Stimulated activated naive CD8-positive, alpha-beta T cell treated with anti-CD3 and anti-CD28 coated beads, Interleukin-15, amount 100 ng/mL, for 72 hours (primary cell): Measurements from ENCODE around the gene PRAMEF11.
"Not testable (repeated sequence)": the region's sequence is repeated elsewhere in the genome, so short reads cannot be mapped to it uniquely, and the experiment has no call there.

Source experiments
- ATAC-seq: fragments of 150-1000 bp; cut with Tn5 transposase; 2 replicates; pipeline ENCODE4 v1.10.0; 2021; ENCODE audit warnings: mild to moderate bottlenecking, moderate library complexity
- DNase-seq, 2 donors: peaks; one replicate each; pipeline ENCODE4 v3.0.0; 2021 to 2022
- H3K27ac Mint-ChIP-seq, 2 donors: one replicate each; pipeline ENCODE4 v1.8.0; 2022; ENCODE audit warnings: mild to moderate bottlenecking in 2 of 2, mixed read lengths in 2 of 2, moderate library complexity in 2 of 2
- H3K27me3 Mint-ChIP-seq: one replicate; pipeline ENCODE4 v1.8.0; 2022; ENCODE audit warnings: mixed read lengths
- H3K4me1 Mint-ChIP-seq: one replicate; pipeline ENCODE4 v1.8.0; 2022; ENCODE audit warnings: mild to moderate bottlenecking, mixed read lengths
- H3K4me3 Mint-ChIP-seq, 2 donors: one replicate each; pipeline ENCODE4 v1.8.0; 2022; ENCODE audit warnings: mild to moderate bottlenecking in 2 of 2, mixed read lengths in 2 of 2, moderate library complexity in 1 of 2
- H3K9me3 Mint-ChIP-seq, 2 donors: one replicate each; pipeline ENCODE4 v1.8.0; 2022; ENCODE audit warnings: mixed read lengths in 2 of 2

Gene PRAMEF11

DNA sequence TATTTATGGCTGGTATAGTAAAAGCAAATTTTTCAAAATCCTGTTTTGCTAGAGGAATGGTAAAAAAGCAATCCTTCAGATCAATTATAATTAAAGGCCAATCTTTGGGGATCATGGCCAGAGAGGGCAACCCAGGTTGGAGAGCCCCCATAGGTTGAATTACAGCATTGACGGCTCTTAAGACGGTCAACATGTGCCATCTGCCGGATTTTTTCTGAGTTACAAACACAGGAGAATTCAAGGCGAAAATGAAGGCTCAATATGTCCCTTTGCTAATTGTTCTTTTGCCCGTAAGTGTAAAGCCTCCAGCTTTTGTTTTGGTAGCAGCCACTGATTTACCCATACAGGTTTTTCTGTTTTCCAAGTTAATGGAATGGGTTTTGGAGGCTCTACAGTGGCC lies 49.7 kb downstream of the PRAMEF11 start:
- not testable (repeated sequence) for H3K4me1 Mint-ChIP-seq, ATAC-seq, H3K4me3 Mint-ChIP-seq, DNase-seq, H3K27ac Mint-ChIP-seq
- peaks cover 19% of the 10 kb centered on the region for H3K27me3 Mint-ChIP-seq
- peaks cover 13 to 14% of the 10 kb centered on the region in 2 donors for H3K9me3 Mint-ChIP-seq

DNA sequence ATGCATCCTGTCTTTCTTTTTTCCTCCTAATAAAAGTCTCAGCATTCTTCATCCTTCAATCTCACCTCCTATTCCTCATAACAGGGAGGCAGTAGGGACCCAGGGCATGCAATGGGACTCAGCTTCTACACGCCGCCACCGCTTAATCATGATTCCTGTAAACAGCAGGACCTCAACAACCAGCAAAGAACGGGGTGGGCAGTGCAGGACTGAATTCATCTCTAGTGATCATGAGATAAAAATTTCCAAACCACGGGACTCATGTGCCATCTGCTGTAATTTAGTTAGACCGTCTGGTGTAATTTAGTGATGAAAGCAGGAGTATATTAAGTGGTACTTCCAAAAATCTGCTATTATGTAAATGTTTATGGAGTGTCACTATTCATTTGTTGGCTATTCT lies 52.3 kb downstream of the PRAMEF11 start:
- ATAC-seq (no peak), DNase-seq (no peak)
- H3K27me3 Mint-ChIP-seq, result peaks cover 28% of the 10 kb centered on the region
- peaks cover 2 to 3% of the 10 kb centered on the region in 2 donors for H3K9me3 Mint-ChIP-seq
- no peak overlapping the region for H3K4me3 Mint-ChIP-seq
- no peaks in the 10 kb centered on the region for H3K4me1 Mint-ChIP-seq
- H3K27ac Mint-ChIP-seq, result no peak overlapping the region

DNA sequence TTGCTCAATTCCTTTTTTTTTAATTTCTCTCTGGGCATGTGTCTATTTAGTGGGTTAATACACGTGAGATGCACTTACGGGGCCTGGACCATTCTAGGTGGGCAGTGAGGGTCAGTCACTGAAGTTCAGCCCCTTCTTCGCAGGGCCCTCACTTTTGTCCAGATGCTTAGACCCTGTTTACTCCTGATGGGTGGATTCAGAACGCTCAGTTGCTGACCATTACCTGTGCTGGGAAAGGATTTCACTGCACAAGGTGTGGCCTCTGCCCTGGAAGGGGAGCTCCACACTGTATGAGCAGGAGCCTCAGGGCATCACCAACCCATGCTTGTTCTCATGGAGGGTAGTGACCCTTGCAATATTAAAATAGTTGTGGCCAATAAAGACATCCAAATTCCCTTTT lies 53.1 kb downstream of the PRAMEF11 start:
- no peak for ATAC-seq
- no peak for DNase-seq
- Mint-ChIP-seq H3K4me3 (no peak overlapping the region), H3K4me1 (no peaks in the 10 kb centered on the region), H3K9me3 (no peaks in the 10 kb centered on the region), H3K27ac (no peak overlapping the region), H3K27me3 (peaks cover 32% of the 10 kb centered on the region)

DNA sequence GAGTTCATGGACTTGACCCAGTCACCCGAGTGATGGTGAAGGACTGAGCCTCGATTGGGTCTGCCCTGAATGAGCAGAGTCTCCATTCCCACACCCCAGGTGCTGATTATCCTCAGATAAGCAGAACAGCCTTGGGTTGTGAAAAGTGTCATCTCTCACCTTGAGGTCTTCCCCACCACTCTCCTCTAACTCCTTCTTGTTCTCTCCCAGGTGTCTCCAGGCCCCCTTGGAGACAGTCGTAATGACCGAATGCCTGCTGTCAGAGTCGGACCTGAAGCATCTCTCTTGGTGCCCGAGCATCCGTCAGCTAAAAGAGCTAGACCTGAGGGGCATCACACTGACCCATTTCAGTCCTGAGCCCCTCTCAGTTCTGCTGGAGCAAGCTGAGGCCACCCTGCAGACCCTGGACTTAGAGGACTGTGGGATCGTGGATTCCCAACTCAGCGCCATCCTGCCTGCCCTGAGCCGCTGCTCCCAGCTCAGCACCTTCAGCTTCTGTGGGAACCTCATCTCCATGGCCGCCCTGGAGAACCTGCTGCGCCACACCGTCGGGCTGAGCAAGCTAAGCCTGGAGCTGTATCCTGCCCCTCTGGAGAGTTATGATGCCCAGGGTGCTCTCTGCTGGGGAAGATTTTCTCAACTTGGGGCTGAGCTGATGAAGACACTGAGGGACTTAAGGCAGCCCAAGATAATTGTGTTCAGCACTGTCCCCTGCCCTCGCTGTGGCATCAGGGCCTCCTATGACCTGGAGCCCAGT lies 54.2 kb downstream of the PRAMEF11 start:
- H3K27me3 Mint-ChIP-seq, result peaks cover 42% of the 10 kb centered on the region

DNA sequence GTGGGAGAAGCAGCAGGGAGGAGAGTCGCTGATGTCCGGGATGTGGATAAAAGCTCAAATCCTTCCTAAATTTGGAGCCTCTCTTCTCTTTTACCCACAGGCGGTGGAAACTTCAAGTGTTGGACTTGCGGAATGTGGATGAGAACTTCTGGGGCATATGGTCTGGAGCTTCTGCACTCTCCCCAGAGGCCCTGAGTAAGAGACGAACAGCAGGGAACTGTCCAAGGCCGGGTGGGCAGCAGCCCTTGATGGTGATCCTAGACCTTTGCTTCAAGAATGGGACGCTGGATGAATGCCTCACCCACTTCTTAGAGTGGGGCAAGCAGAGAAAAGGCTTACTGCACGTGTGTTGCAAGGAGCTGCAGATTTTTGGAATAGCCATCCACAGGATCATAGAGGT lies 55.8 kb downstream of the PRAMEF11 start:
- ATAC-seq (no peak), DNase-seq (no peak)
- H3K27me3 Mint-ChIP-seq, result peaks cover 58% of the 10 kb centered on the region
- no peak overlapping the region for H3K4me3 Mint-ChIP-seq
- no peaks in the 10 kb centered on the region for H3K9me3 Mint-ChIP-seq
- no peak overlapping the region for H3K27ac Mint-ChIP-seq
- no peaks in the 10 kb centered on the region for H3K4me1 Mint-ChIP-seq

More for the DNA sequence above, 54.2 kb downstream of the PRAMEF11 start:
- Mint-ChIP-seq H3K4me1 (no peaks in the 10 kb centered on the region), H3K4me3 (no peak overlapping the region), H3K27ac (no peak overlapping the region), H3K9me3 (no peaks in the 10 kb centered on the region)
- DNase-seq, result no peak
- ATAC-seq, result no peak

DNA sequence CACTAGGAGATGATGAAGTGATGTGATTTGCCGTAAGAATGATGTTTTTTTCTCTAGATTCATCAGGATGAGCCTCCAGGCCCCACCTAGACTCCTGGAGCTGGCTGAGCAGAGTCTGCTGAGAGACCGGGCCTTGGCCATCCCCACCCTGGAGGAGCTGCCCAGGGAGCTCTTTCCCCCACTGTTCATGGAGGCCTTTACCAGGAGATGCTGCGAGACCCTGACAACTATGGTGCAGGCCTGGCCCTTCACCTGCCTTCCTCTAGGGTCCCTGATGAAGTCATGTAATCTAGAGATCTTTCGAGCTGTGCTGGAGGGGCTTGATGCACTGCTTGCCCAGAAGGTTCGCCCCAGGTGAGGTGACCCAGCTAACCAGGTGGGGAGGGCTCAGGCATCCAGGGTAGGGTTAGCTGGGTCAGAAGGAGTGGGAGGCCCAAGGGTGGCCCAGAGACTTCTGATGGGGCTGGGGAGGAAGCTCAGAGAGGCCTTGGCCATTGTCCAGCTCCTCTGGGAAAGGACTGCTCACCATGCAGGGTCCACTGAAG lies 56.3 kb downstream of the PRAMEF11 start:
- H3K27me3 Mint-ChIP-seq, result peaks cover 63% of the 10 kb centered on the region
- H3K4me1 Mint-ChIP-seq, result no peaks in the 10 kb centered on the region
- no peak overlapping the region for H3K4me3 Mint-ChIP-seq
- no peak for DNase-seq
- H3K9me3 Mint-ChIP-seq, result no peaks in the 10 kb centered on the region
- no peak for ATAC-seq
- H3K27ac Mint-ChIP-seq, result peak overlapping the region in 1 of 2 donors; percentile 44
